B cell (primary cell): ENCODE results near the gene BTRC. TPM values are rescaled to one million over a fixed set of nuclear protein-coding genes. Genes with fewer than 3 reads are reported as not detected.

ENCODE experiments used
- ATAC-seq: fragments of 200-7000 bp; cut with Tn5 transposase; one replicate; pipeline ENCODE4 v1.10.0; 2021; ENCODE audit warnings: low read depth, mild to moderate bottlenecking, moderate number of reproducible peaks, moderate library complexity
- CTCF ChIA-PET: fragments of 350-600 bp; sonication (Branson Sonifier 250); formaldehyde crosslinking; loops from one replicate; lab custom pipeline; 2021; ENCODE audit warnings: antibody characterized with exemption, inconsistent platforms; lab: Charles Lee
- POLR2A ChIA-PET: fragments of 350-600 bp; sonication (Branson Sonifier 250); formaldehyde crosslinking; loops from one replicate; lab custom pipeline; 2021; ENCODE audit warnings: antibody characterized with exemption; lab: Charles Lee
- DNase-seq: peaks from one replicate; pipeline ENCODE4 v3.0.0; 2013
- H2AFZ ChIP-seq: 2 replicates; pipeline ENCODE4 v1.6.1; 2012; ENCODE audit warnings: mild to moderate bottlenecking, low read depth, low read length; ENCODE audit not compliant: insufficient read depth, poor library complexity, severe bottlenecking
- H3K27ac ChIP-seq, 2 donors: 1 replicate in 1 of 2; 2 replicates in 1 of 2; pipeline ENCODE4 v1.5.1; 2012 to 2013; ENCODE audit warnings: low read length in 2 of 2, mild to moderate bottlenecking in 2 of 2, moderate library complexity in 1 of 2
- H3K27me3 ChIP-seq, 4 experiments: fragments of 200-600 bp in 1 of 4; sonication (generic) in 1 of 4; replicated peaks in 1 of 4; 1 replicate in 2 of 4; 2 replicates in 2 of 4; pipeline versions ENCODE4 v1.6.1 to v1.7.0; 2013 to 2016; ENCODE audit warnings: low read length in 3 of 4, mild to moderate bottlenecking in 2 of 4, mixed read lengths in 1 of 4, moderate library complexity in 1 of 4; ENCODE audit not compliant: insufficient read depth in 4 of 4, control insufficient read depth in 3 of 4; ENCODE audit errors: control extremely low read depth in 1 of 4
- H3K36me3 ChIP-seq, 2 experiments: replicated peaks in 1 of 2; 1 replicate in 1 of 2; 2 replicates in 1 of 2; pipeline versions ENCODE4 v1.6.1 to v1.7.1; 2013; ENCODE audit warnings: low read length in 1 of 2; ENCODE audit not compliant: insufficient read depth in 2 of 2, control insufficient read depth in 1 of 2; ENCODE audit errors: control extremely low read depth in 1 of 2, extremely low read depth in 1 of 2
- H3K4me1 ChIP-seq, 2 donors: fragments of 200-600 bp in 1 of 2; sonication (generic) in 1 of 2; 1 replicate in 1 of 2; 2 replicates in 1 of 2; pipeline versions ENCODE4 v1.5.1 to v1.6.1; 2013 to 2017; ENCODE audit warnings: low read length in 2 of 2; ENCODE audit not compliant: control insufficient read depth in 2 of 2, insufficient read depth in 2 of 2
- H3K4me2 ChIP-seq: replicated peaks from 2 replicates; pipeline ENCODE3; 2012; ENCODE audit warnings: mild to moderate bottlenecking, low read depth, low read length; ENCODE audit not compliant: poor library complexity, severe bottlenecking
- H3K4me3 ChIP-seq, 5 experiments: fragments of 200-600 bp in 1 of 5; sonication (generic) in 1 of 5; 1 replicate in 3 of 5; 2 replicates in 2 of 5; pipeline versions ENCODE4 v1.5.1 to v1.7.0; 2011 to 2016; ENCODE audit warnings: low read length in 4 of 5, mild to moderate bottlenecking in 4 of 5, low read depth in 2 of 5, control low read depth in 1 of 5, moderate library complexity in 1 of 5; ENCODE audit not compliant: insufficient read depth in 1 of 5; ENCODE audit errors: control extremely low read depth in 1 of 5, extremely low read depth in 1 of 5
- H3K79me2 ChIP-seq: fragments of 200-600 bp; sonication (generic); one replicate; pipeline ENCODE4 v1.6.0; 2016; ENCODE audit warnings: low read length; ENCODE audit not compliant: control insufficient read depth, insufficient read depth
- H3K9ac ChIP-seq: fragments of 200-600 bp; sonication (generic); 2 replicates; pipeline ENCODE4 v1.6.1; 2017; ENCODE audit warnings: mild to moderate bottlenecking, low read length, moderate library complexity
- H3K9me3 ChIP-seq, 3 donors: one replicate each; pipeline versions ENCODE4 v1.6.1 to v1.7.1; 2013; ENCODE audit warnings: low read length in 2 of 3; ENCODE audit not compliant: control insufficient read depth in 2 of 3, insufficient read depth in 1 of 3; ENCODE audit errors: control extremely low read depth in 1 of 3
- H4K20me1 ChIP-seq: 2 replicates; pipeline ENCODE4 v1.6.0; 2012; ENCODE audit warnings: mild to moderate bottlenecking, low read length; ENCODE audit not compliant: insufficient read depth, control insufficient read depth, poor library complexity, severe bottlenecking
- H3K27ac Mint-ChIP-seq: one replicate; pipeline ENCODE4 v1.8.0; 2021; ENCODE audit warnings: mixed read lengths
- H3K27me3 Mint-ChIP-seq: one replicate; pipeline ENCODE4 v1.8.0; 2021; ENCODE audit warnings: mixed read lengths
- H3K4me1 Mint-ChIP-seq: one replicate; pipeline ENCODE4 v1.8.0; 2021; ENCODE audit warnings: mixed read lengths
- H3K4me3 Mint-ChIP-seq: one replicate; pipeline ENCODE4 v1.8.0; 2021; ENCODE audit warnings: mixed read lengths
- H3K9me3 Mint-ChIP-seq: one replicate; pipeline ENCODE4 v1.8.0; 2022; ENCODE audit warnings: mixed read lengths; ENCODE audit not compliant: insufficient read depth
- EZH2 ChIP-seq: IDR thresholded peaks from 2 replicates; pipeline ENCODE4 v1.6.1; 2012; ENCODE audit warnings: borderline replicate concordance, low read depth, mild to moderate bottlenecking, moderate library complexity, low read length; ENCODE audit not compliant: insufficient read depth, poor library complexity, severe bottlenecking
- WGBS: methylation state at CpG from one replicate; pipeline ENCODE4 v1.1.5; 2013; ENCODE audit warnings: missing lambda C conversion rate; ENCODE audit not compliant: insufficient coverage; 5-methylcytosine and 5-hydroxymethylcytosine counted together
- intact Hi-C: fragments of 100-400 bp; cut with micrococcal nuclease; formaldehyde crosslinking; loops from one replicate; pipeline ENCODE4 v1.10.0; 2022
- polyA plus RNA-seq: library from polyadenylated mRNA; depleted of rRNA; stranded (reverse); fragments of >200 nt; gene quantifications from 2 replicates; pipeline ENCODE4 v1.2.3, GENCODE V29; 2012
- total RNA-seq, 2 donors: library from RNA; stranded (reverse); fragments of 120-200 nt in 1 of 2; gene quantifications; 1 replicate in 1 of 2; 2 replicates in 1 of 2; pipeline versions ENCODE4 v1.2.3 to v1.2.4, GENCODE V29; 2013 to 2022
- TF ChIP-seq, protein P1 (sequence below): fragments of 200-600 bp; IDR thresholded peaks from one replicate; pipeline ENCODE4 v1.8.0; 2022; ENCODE audit warnings: antibody characterized with exemption, mild to moderate bottlenecking

BTRC gene
- total and polyA plus RNA-seq, 2 donors (not counting 1 experiment from before 2014, with no cell fraction given), result 4.3 to 21.9 TPM

- peaks cover 2% of the 10 kb centered on the region for H3K4me1 Mint-ChIP-seq
- DNase-seq (no peak), ATAC-seq (no peak)
- H3K27ac ChIP-seq, result no peak overlapping the region
- no peak overlapping the region for H3K4me2 ChIP-seq
- H3K4me1 ChIP-seq, result peaks cover 1 to 4% of the 10 kb centered on the region in 2 donors
- WGBS, result 94% methylated on average over 8 of the region's 17 CpGs
- H3K27me3 Mint-ChIP-seq, result peaks cover 70% of the 10 kb centered on the region
- no peaks in the 10 kb centered on the region for H3K79me2 ChIP-seq
- no peaks in the 10 kb centered on the region for H3K36me3 ChIP-seq
- H2AFZ ChIP-seq, result no peak overlapping the region
- CTCF ChIA-PET, result interaction anchor here (0.7 kb wide), 1 partner anchor 150 kb away, joined by 3 read pairs; no protein-coding TSS in a partner anchor
- H3K4me3 Mint-ChIP-seq, result no peak overlapping the region
- H3K9ac ChIP-seq, result no peak overlapping the region
- H3K9me3 ChIP-seq, result peaks cover 0 to 2% (median 0%) of the 10 kb centered on the region in 3 donors
- H3K27me3 ChIP-seq, result peaks cover 0 to 49% (median 14%) of the 10 kb centered on the region in 4 experiments
- intact Hi-C loops, result no loop called here
- TF ChIP-seq EZH2, result no peak
- TF ChIP-seq, protein P1, sequence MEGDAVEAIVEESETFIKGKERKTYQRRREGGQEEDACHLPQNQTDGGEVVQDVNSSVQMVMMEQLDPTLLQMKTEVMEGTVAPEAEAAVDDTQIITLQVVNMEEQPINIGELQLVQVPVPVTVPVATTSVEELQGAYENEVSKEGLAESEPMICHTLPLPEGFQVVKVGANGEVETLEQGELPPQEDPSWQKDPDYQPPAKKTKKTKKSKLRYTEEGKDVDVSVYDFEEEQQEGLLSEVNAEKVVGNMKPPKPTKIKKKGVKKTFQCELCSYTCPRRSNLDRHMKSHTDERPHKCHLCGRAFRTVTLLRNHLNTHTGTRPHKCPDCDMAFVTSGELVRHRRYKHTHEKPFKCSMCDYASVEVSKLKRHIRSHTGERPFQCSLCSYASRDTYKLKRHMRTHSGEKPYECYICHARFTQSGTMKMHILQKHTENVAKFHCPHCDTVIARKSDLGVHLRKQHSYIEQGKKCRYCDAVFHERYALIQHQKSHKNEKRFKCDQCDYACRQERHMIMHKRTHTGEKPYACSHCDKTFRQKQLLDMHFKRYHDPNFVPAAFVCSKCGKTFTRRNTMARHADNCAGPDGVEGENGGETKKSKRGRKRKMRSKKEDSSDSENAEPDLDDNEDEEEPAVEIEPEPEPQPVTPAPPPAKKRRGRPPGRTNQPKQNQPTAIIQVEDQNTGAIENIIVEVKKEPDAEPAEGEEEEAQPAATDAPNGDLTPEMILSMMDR, result no peak
- H3K27ac Mint-ChIP-seq, result no peak overlapping the region
- POLR2A ChIA-PET, result no interaction called here
- H3K4me3 ChIP-seq, result no peak overlapping the region
- no peaks in the 10 kb centered on the region for H3K9me3 Mint-ChIP-seq
- H4K20me1 ChIP-seq, result no peaks in the 10 kb centered on the region
Measured at GRCh38 chr10:101305320-101306241, 48.4 kb upstream of the BTRC start.

GRCh38 chr10:101308051-101308450, 45.9 kb upstream of the BTRC start:
- H3K4me1 ChIP-seq, result peaks cover 7 to 9% of the 10 kb centered on the region in 2 donors
- H3K9me3 ChIP-seq, result peaks cover 0 to 2% (median 0%) of the 10 kb centered on the region in 3 donors
- Mint-ChIP-seq H3K4me1 (peaks cover 7% of the 10 kb centered on the region), H3K4me3 (no peak overlapping the region), H3K27me3 (peaks cover 74% of the 10 kb centered on the region), H3K27ac (no peak overlapping the region), H3K9me3 (no peaks in the 10 kb centered on the region)
- intact Hi-C loops, result no loop called here
- ChIA-PET CTCF (no interaction called here), POLR2A (no interaction called here)
- DNase-seq (no peak), ATAC-seq (no peak)
- no peaks in the 10 kb centered on the region for H4K20me1 ChIP-seq
- peaks cover 0 to 70% (median 25%) of the 10 kb centered on the region in 4 experiments for H3K27me3 ChIP-seq
- no peaks in the 10 kb centered on the region for H3K79me2 ChIP-seq
- no peak overlapping the region for H3K9ac ChIP-seq
- H2AFZ ChIP-seq, result no peak overlapping the region
- H3K27ac ChIP-seq, result no peak overlapping the region
- 50% methylated on average over 1 of the region's 2 CpGs for WGBS
- no peak overlapping the region for H3K4me2 ChIP-seq
- no peak overlapping the region for H3K4me3 ChIP-seq
- H3K36me3 ChIP-seq, result no peaks in the 10 kb centered on the region
- no peak for TF ChIP-seq EZH2
- TF ChIP-seq, protein P1, result no peak
